NCI-H2107 (cell line): ENCODE results near the gene CFTR.
"Not testable (repeated sequence)": the region's sequence is repeated elsewhere in the genome, so short reads cannot be mapped to it uniquely, and the experiment has no call there.

Experiments
- DNase-seq: peaks from one replicate; lab custom pipeline; 2025; lab: John Stamatoyannopoulos, UW

CFTR gene

DNA sequence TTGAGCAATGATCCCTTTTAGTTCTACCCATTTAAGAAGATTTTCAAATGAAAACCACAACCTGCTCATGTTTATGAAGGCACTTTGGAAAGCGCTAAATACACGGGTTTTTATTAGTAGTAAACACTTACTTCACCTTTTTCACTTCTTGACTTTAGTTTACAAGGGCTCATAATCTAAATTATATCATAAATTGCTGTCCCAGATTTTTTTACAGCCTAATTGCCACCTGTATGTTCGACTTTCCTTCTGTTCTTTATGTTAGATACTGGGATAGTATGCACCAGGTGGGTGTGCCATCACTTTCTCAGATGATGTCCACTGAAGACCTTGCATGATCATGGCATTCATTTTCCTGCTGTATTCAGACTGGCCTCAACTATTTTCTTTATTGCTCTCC, 22.5 kb downstream of the CFTR start:
- no peak for DNase-seq

DNA sequence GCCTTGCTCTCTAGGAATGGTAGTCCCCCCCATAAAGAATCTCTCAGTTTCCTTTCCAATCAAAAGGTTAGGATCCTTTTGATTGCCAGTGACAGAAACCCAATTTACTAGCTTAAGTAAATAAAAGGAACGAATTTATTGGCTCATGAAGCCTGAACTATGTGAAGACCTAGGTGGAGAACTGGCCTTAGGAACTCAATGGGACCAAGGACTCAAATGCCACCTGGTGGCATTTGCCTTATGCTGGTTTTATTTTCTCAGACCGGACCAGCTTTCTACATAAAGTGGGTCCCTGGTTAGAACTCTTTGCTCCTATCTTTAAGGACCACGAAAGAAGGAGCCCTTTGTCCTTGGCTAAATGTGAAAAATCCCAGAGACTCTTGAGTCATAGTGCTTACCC, 25.4 kb downstream of the CFTR start:
- no peak for DNase-seq

DNA sequence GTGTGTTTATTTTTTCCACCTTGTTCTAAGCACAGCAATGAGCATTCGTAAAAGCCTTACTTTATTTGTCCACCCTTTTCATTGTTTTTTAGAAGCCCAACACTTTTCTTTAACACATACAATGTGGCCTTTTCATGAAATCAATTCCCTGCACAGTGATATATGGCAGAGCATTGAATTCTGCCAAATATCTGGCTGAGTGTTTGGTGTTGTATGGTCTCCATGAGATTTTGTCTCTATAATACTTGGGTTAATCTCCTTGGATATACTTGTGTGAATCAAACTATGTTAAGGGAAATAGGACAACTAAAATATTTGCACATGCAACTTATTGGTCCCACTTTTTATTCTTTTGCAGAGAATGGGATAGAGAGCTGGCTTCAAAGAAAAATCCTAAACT, 28.9 kb downstream of the CFTR start:
- no peak for DNase-seq

DNA sequence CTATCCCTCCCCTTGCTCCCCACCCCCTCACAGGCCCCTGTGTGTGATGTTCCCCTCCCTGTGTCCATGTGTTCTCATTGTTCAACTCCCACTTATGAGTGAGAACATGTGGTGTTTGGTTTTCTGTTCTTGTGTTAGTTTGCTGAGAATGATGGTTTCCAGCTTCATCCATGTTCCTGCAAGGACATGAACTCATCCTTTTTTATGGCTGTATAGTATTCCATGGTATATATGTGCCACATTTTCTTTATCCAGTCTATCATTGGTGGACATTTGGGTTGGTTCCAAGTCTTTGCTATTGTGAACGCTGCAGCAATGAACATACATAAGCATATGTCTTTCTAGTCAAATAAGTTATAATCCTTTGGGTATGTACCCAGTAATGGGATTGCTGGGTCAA, 37.4 kb downstream of the CFTR start:
- not testable (repeated sequence) for DNase-seq

DNA sequence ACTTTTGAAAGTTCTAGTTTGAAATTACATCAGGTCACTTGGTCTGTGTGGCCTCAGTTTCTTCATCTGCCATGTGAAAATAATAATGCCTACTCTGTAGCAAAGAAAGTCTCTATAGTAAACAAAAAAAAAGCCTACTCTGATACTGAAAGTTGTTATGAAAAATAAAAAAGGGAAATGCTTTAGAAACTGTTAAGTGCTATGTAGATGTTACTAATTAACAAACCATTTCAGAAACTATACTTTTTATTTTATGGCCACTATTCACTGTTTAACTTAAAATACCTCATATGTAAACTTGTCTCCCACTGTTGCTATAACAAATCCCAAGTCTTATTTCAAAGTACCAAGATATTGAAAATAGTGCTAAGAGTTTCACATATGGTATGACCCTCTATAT, 50.6 kb downstream of the CFTR start:
- no peak for DNase-seq

DNA sequence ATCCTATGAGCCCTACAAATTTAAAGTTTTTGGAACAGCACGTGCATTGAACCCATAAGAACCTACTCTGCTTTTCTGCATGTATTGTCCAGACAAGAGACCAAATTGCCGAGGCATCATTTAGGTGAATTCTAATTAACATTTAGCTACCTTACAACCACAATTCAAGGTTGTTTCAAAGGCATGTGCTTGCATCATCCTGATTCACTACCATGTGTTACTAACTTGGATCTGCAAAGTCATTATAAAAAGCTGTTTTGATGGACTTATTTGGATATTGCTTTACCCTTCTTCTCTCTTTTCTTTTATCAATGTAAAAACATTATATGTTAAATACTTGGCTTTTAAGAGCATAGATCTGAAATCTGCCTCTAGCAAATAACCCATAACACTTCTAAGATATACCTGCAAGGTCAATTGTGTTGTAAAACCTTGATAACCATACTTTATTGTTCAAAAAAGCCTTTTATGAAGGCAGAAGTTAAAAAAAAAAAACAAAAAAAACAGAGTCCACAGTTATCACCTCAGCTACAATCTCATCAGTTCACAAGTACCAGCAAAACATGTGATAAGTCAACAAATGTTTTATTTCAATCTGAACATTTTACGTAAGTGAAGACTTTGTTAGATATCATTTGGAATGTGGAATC, 51.9 kb downstream of the CFTR start:
- DNase-seq = no peak

DNA sequence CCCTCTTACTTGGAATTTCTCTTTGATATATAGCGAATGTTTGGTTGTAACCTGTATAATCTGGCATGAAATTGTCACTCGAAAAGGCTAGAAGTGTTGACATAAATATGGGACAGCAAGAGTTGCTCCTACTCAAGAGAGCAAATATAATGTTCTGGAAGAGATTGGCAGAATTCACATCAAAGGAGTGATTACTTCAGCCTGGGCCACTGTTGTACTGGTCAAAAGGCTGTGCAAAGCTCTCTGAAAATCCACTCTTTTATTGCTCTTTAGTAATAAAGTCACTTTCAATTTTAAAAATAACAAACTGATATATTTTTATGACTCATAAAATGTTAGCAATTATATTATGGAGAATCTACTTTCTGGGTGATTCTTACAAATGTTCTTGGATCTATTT, 58.2 kb downstream of the CFTR start:
- no peak for DNase-seq

DNA sequence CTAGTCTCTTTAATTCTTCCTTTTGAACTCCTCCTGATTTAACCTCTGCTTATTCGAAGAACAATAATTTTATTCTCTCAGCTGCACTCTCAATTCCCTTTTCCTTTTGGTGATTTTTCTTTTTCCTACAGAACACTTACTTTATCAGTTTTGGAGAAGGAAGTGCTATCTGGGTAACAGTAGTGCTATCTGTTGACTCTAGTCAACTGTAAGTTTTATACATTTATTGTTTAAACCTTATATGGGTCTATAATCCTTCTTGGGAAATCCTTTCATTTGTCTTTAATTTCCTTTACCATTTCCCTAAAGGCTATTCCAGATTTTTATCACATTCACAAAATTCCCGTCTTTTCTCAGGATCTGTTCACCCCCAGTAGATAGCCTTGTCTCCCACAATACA, 64.2 kb downstream of the CFTR start:
- DNase-seq = no peak

DNA sequence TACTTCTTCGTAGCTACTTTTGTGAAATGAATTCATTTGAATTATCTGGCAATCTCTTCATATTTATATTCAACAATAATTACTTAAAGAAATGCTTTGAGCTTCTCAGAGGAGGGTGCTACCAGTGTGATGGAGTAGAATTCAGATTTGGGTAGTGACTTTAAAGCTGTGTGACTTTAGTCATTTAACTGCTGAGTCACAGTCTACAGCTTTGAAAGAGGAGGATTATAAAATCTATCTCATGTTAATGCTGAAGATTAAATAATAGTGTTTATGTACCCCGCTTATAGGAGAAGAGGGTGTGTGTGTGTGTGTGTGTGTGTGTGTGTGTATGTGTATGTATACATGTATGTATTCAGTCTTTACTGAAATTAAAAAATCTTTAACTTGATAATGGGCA, 68.2 kb downstream of the CFTR start:
- DNase-seq = no peak

DNA sequence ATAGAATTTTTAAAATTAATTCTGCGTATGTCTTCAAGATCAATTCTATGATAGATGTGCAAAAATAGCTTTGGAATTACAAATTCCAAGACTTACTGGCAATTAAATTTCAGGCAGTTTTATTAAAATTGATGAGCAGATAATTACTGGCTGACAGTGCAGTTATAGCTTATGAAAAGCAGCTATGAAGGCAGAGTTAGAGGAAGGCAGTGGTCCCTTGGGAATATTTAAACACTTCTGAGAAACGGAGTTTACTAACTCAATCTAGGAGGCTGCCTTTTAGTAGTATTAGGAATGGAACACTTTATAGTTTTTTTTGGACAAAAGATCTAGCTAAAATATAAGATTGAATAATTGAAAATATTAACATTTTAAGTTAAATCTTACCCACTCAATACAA, 70.8 kb downstream of the CFTR start:
- no peak for DNase-seq

DNA sequence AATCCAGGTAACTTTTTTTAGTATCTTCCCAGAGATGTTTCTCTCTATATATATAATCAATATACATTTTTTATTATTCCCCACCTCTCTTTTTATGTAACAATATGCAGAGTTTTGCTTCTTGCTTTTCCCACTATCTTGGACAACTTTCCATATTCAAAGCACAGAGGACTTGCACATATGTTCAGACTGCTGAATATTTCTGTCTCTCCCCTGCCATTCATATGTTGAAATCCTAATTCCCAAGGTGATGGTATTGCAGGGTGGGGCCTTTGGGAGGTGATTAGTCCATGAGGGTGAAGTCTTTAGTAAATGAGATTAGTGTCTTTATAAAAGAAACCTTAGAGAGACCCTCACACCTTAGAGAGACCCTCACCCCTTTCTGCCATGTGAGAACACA, 72.8 kb downstream of the CFTR start:
- no peak for DNase-seq

DNA sequence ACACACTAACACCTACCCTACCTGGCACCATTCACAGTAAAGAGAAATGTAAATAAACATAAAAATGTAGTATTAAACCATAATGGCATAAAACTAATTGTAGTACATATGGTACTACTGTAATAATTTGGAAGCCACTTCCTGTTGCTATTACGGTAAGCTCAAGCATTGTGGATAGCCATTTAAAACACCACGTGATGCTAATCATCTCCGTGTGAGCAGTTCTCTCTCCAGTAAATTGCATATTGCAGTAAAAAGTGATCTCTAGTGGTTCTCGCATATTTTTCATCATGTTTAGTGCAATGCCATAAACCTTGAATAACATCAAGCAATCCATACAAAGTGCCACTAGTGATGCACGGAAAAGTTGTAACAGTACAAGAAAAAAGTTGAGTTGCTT, 75.4 kb downstream of the CFTR start:
- no peak for DNase-seq

DNA sequence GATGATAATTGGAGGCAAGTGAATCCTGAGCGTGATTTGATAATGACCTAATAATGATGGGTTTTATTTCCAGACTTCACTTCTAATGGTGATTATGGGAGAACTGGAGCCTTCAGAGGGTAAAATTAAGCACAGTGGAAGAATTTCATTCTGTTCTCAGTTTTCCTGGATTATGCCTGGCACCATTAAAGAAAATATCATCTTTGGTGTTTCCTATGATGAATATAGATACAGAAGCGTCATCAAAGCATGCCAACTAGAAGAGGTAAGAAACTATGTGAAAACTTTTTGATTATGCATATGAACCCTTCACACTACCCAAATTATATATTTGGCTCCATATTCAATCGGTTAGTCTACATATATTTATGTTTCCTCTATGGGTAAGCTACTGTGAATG, 79.6 kb downstream of the CFTR start:
- no peak for DNase-seq

DNA sequence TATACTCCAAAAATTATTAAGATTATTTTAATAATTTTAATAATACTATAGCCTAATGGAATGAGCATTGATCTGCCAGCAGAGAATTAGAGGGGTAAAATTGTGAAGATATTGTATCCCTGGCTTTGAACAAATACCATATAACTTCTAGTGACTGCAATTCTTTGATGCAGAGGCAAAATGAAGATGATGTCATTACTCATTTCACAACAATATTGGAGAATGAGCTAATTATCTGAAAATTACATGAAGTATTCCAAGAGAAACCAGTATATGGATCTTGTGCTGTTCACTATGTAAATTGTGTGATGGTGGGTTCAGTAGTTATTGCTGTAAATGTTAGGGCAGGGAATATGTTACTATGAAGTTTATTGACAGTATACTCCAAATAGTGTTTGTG, 80.2 kb downstream of the CFTR start:
- no peak for DNase-seq

DNA sequence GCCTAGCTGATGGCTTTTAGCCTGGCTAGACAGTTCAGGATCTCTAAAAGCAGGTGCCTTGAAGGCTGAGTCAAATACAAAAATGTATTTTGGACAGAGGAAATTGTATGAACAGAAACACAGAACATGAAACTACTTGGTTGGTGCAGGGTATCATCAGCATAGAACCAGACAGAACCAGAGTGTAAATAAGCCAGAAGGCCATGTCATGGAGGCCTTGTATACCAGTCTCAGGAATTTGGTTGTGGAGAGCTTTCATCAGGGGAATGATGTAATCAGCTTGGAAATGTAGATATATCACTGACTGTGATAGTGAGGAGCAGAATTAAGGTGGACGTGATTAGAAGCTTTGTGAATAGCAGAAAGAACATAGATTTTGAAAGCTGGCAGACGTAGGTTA, 82.9 kb downstream of the CFTR start:
- no peak for DNase-seq

DNA sequence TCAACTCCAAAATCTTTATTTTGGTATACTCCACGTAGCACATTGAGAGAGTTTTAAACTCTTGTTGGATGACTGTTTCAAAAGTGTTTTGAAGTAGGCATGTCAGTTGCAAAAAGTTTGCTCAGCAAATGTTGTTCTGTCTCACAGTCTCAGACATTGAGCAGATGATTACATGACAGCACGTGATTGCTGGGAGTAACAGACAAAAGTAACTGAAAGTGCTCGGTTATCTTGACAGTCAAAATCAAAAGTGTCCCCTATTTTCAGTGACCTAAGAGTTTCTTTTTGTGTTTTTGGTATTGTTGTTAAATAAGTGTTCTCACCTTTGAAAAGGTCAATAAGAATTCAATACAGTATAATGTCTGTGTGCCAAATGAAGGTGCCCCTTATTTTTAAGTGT, 84.3 kb downstream of the CFTR start:
- DNase-seq = no peak

DNA sequence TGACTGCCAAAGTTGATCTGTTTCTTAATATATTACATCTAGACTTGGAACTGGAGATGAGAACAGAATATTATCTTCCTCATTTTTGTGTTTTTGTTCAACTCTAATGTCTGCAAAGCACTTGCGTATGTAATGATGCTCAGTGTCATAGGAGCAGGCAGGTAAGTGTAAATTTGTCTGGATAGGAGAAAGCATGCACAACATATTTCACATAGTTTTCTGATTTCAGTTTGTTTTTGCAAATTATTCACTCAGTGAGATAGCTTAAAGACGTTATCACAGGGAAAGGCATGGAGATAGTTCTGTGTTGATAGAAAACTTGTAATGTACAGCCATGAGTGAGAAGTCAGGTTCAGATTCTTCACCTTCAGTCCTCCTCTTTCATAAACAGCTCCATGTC, 84.8 kb downstream of the CFTR start:
- DNase-seq = no peak

DNA sequence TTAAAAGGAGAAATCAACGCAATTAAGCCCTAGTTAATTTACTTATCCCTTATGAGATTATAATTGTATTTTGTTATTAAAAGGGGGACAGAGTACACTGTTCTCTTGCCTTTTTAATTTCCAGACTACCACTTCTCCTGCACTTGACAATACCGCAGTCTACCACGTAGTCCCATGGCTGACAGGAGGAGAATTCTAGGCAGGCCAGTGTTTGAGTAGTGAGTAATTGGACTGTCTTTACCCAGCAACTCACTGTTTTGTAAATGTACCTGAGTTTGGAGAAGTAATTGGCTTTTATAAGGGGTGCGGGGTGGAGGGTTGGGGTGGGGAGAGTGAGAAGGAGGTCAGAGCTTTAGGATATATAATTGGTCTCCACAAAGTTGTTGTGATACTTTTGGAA, 85.4 kb downstream of the CFTR start:
- no peak for DNase-seq

DNA sequence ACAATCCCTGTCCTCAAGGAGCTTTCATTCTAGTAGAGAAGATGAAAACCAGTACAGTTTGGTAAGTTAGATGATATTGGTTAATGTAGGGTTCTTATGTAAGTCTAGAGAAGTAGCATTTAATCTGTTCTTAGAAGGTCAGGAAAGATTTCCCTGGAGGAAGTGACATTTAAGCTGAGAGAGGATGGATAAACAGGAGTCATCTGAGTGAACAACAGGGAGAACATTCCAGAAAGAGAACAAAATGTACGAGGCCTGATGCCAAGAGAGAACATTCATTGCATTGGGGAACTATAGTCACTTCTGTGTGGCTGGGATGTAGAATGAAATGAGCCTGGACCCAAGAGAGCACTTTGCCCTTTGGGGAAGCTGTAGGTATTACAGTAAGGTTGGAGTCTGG, 88.0 kb downstream of the CFTR start:
- DNase-seq = no peak

DNA sequence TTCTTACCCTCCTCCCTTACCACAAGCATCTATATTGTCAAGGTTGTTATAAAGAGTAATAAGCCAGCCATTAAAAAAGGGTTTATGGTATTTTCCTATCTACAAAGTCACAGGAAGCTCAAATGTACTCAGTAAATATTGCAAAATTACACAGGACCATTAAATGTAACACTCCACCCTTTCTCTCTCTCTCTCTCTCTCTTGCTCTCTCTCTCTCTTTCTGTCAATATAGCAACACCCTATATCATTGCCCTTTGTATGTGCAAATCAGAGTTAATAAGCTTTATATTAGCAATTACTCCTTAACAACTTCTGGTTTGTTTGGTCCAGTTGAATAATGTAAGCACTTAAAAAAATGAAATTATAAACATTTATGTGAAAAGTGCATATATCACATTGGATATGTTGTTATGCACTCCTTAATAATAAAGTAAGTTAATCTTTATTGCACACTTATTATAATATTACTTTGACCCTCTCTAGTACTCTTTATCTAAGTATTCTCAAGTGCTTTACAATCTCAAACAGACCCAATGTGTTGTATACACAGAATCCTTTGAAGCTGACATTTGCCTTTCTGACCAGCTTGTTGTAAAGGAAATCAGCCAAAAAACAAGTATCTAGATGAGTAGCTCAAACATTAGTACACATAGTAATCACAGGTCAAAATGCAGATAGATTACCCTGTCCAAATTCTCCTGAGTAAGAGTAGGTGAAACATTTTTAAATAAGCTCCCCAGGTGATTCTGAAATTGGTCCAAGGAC, 93.2 kb downstream of the CFTR start:
- DNase-seq = no peak

DNA sequence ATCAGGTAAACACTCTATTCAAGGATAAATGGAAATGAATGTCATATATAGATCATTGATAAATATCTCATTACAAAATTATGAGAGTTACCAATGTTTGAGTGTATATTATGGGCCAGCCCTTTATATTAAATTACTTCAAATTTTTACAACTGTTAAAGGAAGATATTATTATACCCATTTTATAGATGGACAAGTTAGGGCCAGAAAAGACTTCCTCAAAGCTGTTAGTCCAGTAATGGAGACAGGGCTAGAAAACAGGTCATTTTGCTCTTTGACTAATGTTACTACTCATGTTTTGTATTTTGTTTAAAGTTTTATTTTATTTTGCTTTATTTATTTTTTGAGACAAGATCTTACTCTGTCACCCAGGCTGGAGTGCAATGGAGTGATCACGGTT, 101.6 kb downstream of the CFTR start:
- DNase-seq = no peak

DNA sequence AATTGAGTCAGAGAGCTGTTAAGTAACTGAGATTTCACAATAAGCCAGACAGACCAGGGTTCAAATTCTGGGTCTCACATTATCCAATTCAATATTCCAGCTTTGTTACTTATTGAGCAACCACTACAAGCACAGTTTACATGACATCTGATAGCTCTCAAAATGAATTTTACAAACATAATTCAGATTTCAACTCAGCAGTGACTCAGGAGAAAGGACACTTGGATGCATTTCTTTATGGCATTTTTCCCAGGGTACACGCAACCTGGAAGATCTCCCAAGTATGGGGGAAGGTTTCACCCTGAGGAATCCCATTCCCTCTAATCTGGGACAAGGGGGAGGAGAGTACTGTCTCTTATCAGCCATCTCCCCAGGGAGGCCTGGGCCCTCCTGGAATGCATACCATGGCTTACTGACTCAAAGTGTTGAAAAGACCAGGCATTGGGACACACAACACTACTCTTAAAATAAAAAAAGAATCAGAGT, 102.4 kb downstream of the CFTR start:
- DNase-seq = no peak

DNA sequence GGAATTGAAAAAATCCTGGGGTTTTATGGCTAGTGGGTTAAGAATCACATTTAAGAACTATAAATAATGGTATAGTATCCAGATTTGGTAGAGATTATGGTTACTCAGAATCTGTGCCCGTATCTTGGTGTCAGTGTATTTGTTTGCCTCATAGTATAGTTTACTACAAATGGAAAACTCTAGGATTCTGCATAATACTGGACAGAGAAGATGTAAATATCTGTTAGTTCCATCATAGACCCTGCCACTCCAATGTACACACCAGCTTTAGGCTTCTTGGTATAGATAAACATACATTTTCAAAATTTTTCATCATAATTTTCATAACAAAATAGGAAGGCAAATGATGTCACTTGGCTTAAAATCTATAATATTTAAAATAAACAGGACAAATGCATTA, 108.1 kb downstream of the CFTR start:
- DNase-seq = no peak

DNA sequence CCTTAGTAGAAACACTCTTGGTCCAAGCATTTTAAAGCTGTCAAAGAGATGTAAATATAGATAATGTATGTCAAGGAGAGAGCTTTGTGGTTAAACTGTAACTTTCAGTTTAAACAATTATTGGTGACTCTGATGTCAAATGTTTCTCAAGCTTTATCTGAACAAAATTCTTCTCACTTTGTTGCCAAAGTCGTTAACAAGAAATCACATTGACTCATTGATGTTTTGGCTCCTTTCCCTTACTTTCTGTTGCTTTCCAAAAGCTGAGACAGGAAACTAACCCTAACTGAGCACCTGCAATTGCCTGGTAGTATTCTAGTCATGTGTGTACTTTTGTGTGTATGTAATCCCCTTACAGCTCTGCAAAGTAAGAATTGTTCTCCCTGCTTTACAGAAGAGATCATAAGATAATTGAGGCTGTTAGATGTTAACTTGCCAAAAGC, 108.5 kb downstream of the CFTR start:
- no peak for DNase-seq
